ENCODE data around the gene OCA2. TPM values are rescaled to one million over a fixed set of nuclear protein-coding genes. Genes with fewer than 3 reads are reported as not detected.

OCA2 gene
- total and polyA plus RNA-seq, 2 of the 8 experiments (the other 6 are each of a cell fraction or from before 2014, with no cell fraction given) = 0.20 TPM

DNA sequence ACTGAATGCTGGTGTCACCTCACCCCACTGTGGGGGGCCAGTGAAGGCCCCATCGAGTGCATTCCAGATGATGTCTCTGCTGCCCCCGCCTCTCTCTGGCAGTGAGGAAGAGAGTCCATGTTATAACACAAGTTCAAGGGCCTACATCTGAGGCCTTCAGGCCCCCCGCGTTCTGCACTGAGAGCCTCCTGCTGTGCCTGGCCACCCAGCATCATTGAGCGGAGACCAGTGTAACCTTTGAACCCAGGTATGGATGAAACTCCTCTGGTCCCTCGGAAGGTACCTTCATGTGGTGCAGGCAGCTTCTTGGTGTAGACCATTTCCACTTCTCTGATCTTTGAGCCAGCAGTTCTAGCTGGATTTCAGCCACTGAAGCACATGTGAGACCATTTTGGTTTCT is 324.9 kb downstream of the OCA2 start:
- 97% methylated on average over 6 of the region's 6 CpGs; no CpG with 5 or more reads in 1 of the 2 experiments for WGBS, 2 experiments (ENCODE audit: extremely low coverage in 1 of 2, insufficient coverage in 1 of 2, insufficient read length in 1 of 2, insufficient replicate concordance in 2 of 2, low coverage in 1 of 2, low lambda C conversion rate in 2 of 2, missing lambda C conversion rate in 1 of 2)
- no peak overlapping the region for H2BK20ac ChIP-seq (ENCODE audit: low read length)
- H3K56ac ChIP-seq (replicated peaks; ENCODE audit: insufficient read length, low read depth, low read length) = no peak overlapping the region
- ChIA-PET CTCF (ENCODE audit: partially characterized antibody) (interaction anchor here (0.9 to 1.8 kb wide), 2 partner anchors 23 to 80 kb away, joined by 3 read pairs; no protein-coding TSS in a partner anchor), POLR2A (ENCODE audit: partially characterized antibody) (no interaction called here)
- no peak overlapping the region for H3K27ac ChIP-seq (ENCODE audit: low read depth, low read length)
- H3K4me3 ChIP-seq (ENCODE audit: extremely low read depth in 1 of 4, insufficient read depth in 2 of 4, low read depth in 3 of 4, low read length in 4 of 4) = no peak overlapping the region
- H3K23me2 ChIP-seq (ENCODE audit: low read depth, low read length) = no peaks in the 10 kb centered on the region
- FAIRE-seq = no peak
- no peak overlapping the region for H4K5ac ChIP-seq (ENCODE audit: insufficient read length, low read depth, low read length)
- H3K23ac ChIP-seq (ENCODE audit: insufficient read length) = no peak overlapping the region
- no peak for DNase-seq (ENCODE audit: low read depth in 1 of 2, low spot score in 2 of 2)
- H4K20me1 ChIP-seq (replicated peaks in 1 of 2; ENCODE audit: control insufficient read depth in 1 of 2, insufficient read depth in 2 of 2, low read length in 2 of 2) = no peaks in the 10 kb centered on the region
- no peak overlapping the region for H2BK15ac ChIP-seq (ENCODE audit: low read length)
- no peak overlapping the region for H3K18ac ChIP-seq (ENCODE audit: extremely low read depth, low read length)
- H3K79me2 ChIP-seq (ENCODE audit: control insufficient read depth in 1 of 2, insufficient read depth in 2 of 2, low read length in 2 of 2) = no peaks in the 10 kb centered on the region
- H2BK5ac ChIP-seq (ENCODE audit: low read depth, low read length) = no peak overlapping the region
- no peak overlapping the region for H2BK120ac ChIP-seq (replicated peaks; ENCODE audit: low read depth, low read length)
- no peaks in the 10 kb centered on the region; a peak in 1 of 4 replicates for H3K9me3 ChIP-seq (ENCODE audit: insufficient read depth in 2 of 2, low read depth in 1 of 2, low read length in 1 of 2)
- no peak overlapping the region for H3K4ac ChIP-seq (replicated peaks; ENCODE audit: insufficient read length, low read depth, low read length)
- H3K9ac ChIP-seq (replicated peaks in 1 of 4; ENCODE audit: extremely low read depth in 1 of 4, low read depth in 3 of 4, low read length in 3 of 4) = no peak overlapping the region
- peaks cover 0 to 2% (median 0%) of the 10 kb centered on the region in 4 experiments; a peak in 1 of 7 replicates for H3K4me1 ChIP-seq (replicated peaks in 1 of 4; ENCODE audit: control insufficient read depth in 3 of 4, insufficient read depth in 4 of 4, low read length in 3 of 4)
- H3K27me3 ChIP-seq (replicated peaks in 1 of 4; ENCODE audit: control insufficient read depth in 3 of 4, extremely low read depth in 1 of 4, insufficient read depth in 3 of 4, low read length in 3 of 4) = no peaks in the 10 kb centered on the region
- H3K36me3 ChIP-seq (ENCODE audit: control insufficient read depth in 2 of 4, insufficient read depth in 4 of 4, low read length in 3 of 4) = no peaks in the 10 kb centered on the region
- H3K79me1 ChIP-seq (ENCODE audit: low read depth, low read length) = no peaks in the 10 kb centered on the region
- H4K8ac ChIP-seq (ENCODE audit: extremely low read depth, insufficient read depth, low read length) = no peak overlapping the region
- H4K91ac ChIP-seq (replicated peaks; ENCODE audit: insufficient read length, low read length) = no peak overlapping the region
- H2BK12ac ChIP-seq (ENCODE audit: low read depth, low read length) = no peak overlapping the region
- no peak overlapping the region for H3K14ac ChIP-seq (ENCODE audit: insufficient read length)
- no peak overlapping the region for H3K4me2 ChIP-seq (ENCODE audit: insufficient read depth in 1 of 2, low read depth in 2 of 2, low read length in 2 of 2)
- no peak overlapping the region for H2AK5ac ChIP-seq (ENCODE audit: low read depth, low read length)
- H2AFZ ChIP-seq (ENCODE audit: low read length) = no peak overlapping the region
- TF ChIP-seq CHD1 (IDR thresholded peaks at IDR 0.05; ENCODE audit: low read depth, low read length) (no peak), RBBP5 (IDR thresholded peaks at IDR 0.05; ENCODE audit: borderline replicate concordance, low read depth, low read length) (no peak), TBP (IDR thresholded peaks at IDR 0.05; ENCODE audit: low read depth, low read length) (no peak), CBX5 (IDR thresholded peaks at IDR 0.05; ENCODE audit: low read depth, low read length) (no peak), SP1 (IDR thresholded peaks at IDR 0.05; ENCODE audit: low read depth, low read length) (no peak), RAD21 (IDR thresholded peaks at IDR 0.05 in 1 of 2, conservative IDR thresholded peaks at IDR 0.05 in 1 of 2; ENCODE audit: low read depth in 2 of 2, low read length in 2 of 2) (no peak), SIX5 (IDR thresholded peaks at IDR 0.05; ENCODE audit: low read depth, low read length) (no peak), BCL11A (IDR thresholded peaks at IDR 0.05; ENCODE audit: low read depth in 2 of 2, low read length in 2 of 2) (no peak), POU5F1 (IDR thresholded peaks at IDR 0.05; ENCODE audit: low read depth, low read length) (no peak), ZNF274 (IDR thresholded peaks at IDR 0.05; ENCODE audit: borderline replicate concordance, extremely low read depth, low read length) (no peak), JUN (IDR thresholded peaks at IDR 0.05; ENCODE audit: low read depth, low read length) (no peak), NRF1 (IDR thresholded peaks at IDR 0.05; ENCODE audit: low read depth, low read length) (no peak), KDM5A (IDR thresholded peaks at IDR 0.05; ENCODE audit: low read length) (no peak), KDM1A (IDR thresholded peaks at IDR 0.05; ENCODE audit: borderline replicate concordance, low read length) (no peak), FOSL1 (IDR thresholded peaks at IDR 0.05; ENCODE audit: insufficient read depth, low read depth, low read length) (no peak), GTF2F1 (IDR thresholded peaks at IDR 0.05; ENCODE audit: borderline replicate concordance, low read depth, low read length) (no peak)

Data from H1 (cell line).